SK-N-MC (cell line): ENCODE measurements around the gene GRB10.

Experiments
- DNase-seq: peaks from one replicate; pipeline ENCODE4 v3.0.0-alpha.2; 2011; ENCODE audit warnings: low read depth, low spot score
- H3K27ac ChIP-seq: fragments of 200-600 bp; sonication (generic); 2 replicates; pipeline ENCODE4 v1.5.1; 2016; ENCODE audit warnings: mixed run types
- H3K36me3 ChIP-seq: fragments of 200-600 bp; sonication (generic); 2 replicates; pipeline ENCODE4 v1.6.1; 2017; ENCODE audit warnings: antibody characterized with exemption, low read length, mixed read lengths; ENCODE audit not compliant: insufficient read depth
- H3K4me3 ChIP-seq: fragments of 200-600 bp; sonication (generic); 2 replicates; pipeline ENCODE4 v1.5.1; 2016
- H3K9ac ChIP-seq: fragments of 200-600 bp; sonication (generic); 2 replicates; pipeline ENCODE4 v1.8.0; 2017; ENCODE audit warnings: mixed run types, mixed read lengths; ENCODE audit not compliant: insufficient read length
- H3K9me3 ChIP-seq: fragments of 200-600 bp; sonication (generic); 2 replicates; pipeline ENCODE4 v1.6.1; 2017; ENCODE audit warnings: low read depth, mild to moderate bottlenecking, antibody characterized with exemption, low read length, moderate library complexity, mixed read lengths
- EZH2 ChIP-seq: fragments of 200-600 bp; sonication (generic); IDR thresholded peaks from one replicate; pipeline ENCODE4 v1.6.1; 2017; ENCODE audit warnings: antibody characterized with exemption
- FOXP2 ChIP-seq: optimal IDR thresholded peaks from 2 replicates; pipeline ENCODE3; 2011; ENCODE audit warnings: mild to moderate bottlenecking, moderate library complexity; ENCODE audit not compliant: insufficient read depth; ENCODE audit errors: extremely low read length, control extremely low read depth
- POLR2AphosphoS5 ChIP-seq: IDR thresholded peaks from 2 replicates; pipeline ENCODE4 v1.6.1; 2012; ENCODE audit warnings: mild to moderate bottlenecking, low read depth, low read length, borderline replicate concordance

Gene GRB10

GRCh38 chr7:50822110-50822509 is 39.4 kb upstream of the GRB10 start:
- no peak for TF ChIP-seq FOXP2
- TF ChIP-seq POLR2AphosphoS5, result no peak
- TF ChIP-seq EZH2, result no peak
- Histone ChIP-seq H3K9me3 (no peaks in the 10 kb centered on the region), H3K27ac (no peak overlapping the region), H3K36me3 (no peaks in the 10 kb centered on the region), H3K4me3 (no peak overlapping the region), H3K9ac (no peak overlapping the region)
- no peak for DNase-seq

GRCh38 chr7:50821457-50822008 is 38.8 kb upstream of the GRB10 start:
- DNase-seq, result no peak
- no peak for TF ChIP-seq POLR2AphosphoS5
- no peak for TF ChIP-seq FOXP2
- no peak for TF ChIP-seq EZH2
- H3K4me3 ChIP-seq, result no peak overlapping the region
- H3K27ac ChIP-seq, result no peak overlapping the region
- H3K9ac ChIP-seq, result no peak overlapping the region
- no peaks in the 10 kb centered on the region for H3K9me3 ChIP-seq
- H3K36me3 ChIP-seq, result no peaks in the 10 kb centered on the region

- no peaks in the 10 kb centered on the region for H3K36me3 ChIP-seq
- TF ChIP-seq EZH2 (no peak), FOXP2 (no peak), POLR2AphosphoS5 (no peak)
- H3K9ac ChIP-seq, result no peak overlapping the region
- H3K4me3 ChIP-seq, result no peak overlapping the region
- H3K27ac ChIP-seq, result no peak overlapping the region
- H3K9me3 ChIP-seq, result no peaks in the 10 kb centered on the region
- no peak for DNase-seq
Observed at GRCh38 chr7:50818324-50818723, 35.6 kb upstream of the GRB10 start.

GRCh38 chr7:50817561-50817960 is 34.9 kb upstream of the GRB10 start:
- Histone ChIP-seq H3K9me3 (no peaks in the 10 kb centered on the region), H3K4me3 (no peak overlapping the region), H3K27ac (no peak overlapping the region), H3K36me3 (no peaks in the 10 kb centered on the region), H3K9ac (no peak overlapping the region)
- TF ChIP-seq POLR2AphosphoS5, result no peak
- no peak for TF ChIP-seq FOXP2
- no peak for TF ChIP-seq EZH2
- DNase-seq, result no peak

GRCh38 chr7:50815138-50815537 is 32.4 kb upstream of the GRB10 start:
- H3K9me3 ChIP-seq, result no peaks in the 10 kb centered on the region

GRCh38 chr7:50814166-50814565 is 31.5 kb upstream of the GRB10 start:
- H3K4me3 ChIP-seq, result no peak overlapping the region
- H3K36me3 ChIP-seq, result no peaks in the 10 kb centered on the region
- DNase-seq, result no peak
- H3K9ac ChIP-seq, result no peak overlapping the region
- TF ChIP-seq FOXP2 (no peak), POLR2AphosphoS5 (no peak), EZH2 (no peak)
- H3K27ac ChIP-seq, result no peak overlapping the region
- H3K9me3 ChIP-seq, result no peaks in the 10 kb centered on the region

More at GRCh38 chr7:50815138-50815537, 32.4 kb upstream of the GRB10 start:
- H3K36me3 ChIP-seq, result no peaks in the 10 kb centered on the region
- no peak for TF ChIP-seq FOXP2
- TF ChIP-seq EZH2, result no peak
- TF ChIP-seq POLR2AphosphoS5, result no peak
- H3K9ac ChIP-seq, result no peak overlapping the region
- no peak overlapping the region for H3K4me3 ChIP-seq
- no peak for DNase-seq
- H3K27ac ChIP-seq, result no peak overlapping the region

- no peak for TF ChIP-seq POLR2AphosphoS5
- TF ChIP-seq EZH2, result no peak
- TF ChIP-seq FOXP2, result no peak
- DNase-seq, result no peak
- H3K27ac ChIP-seq, result no peak overlapping the region
Observed at GRCh38 chr7:50812841-50813475, 30.3 kb upstream of the GRB10 start.

GRCh38 chr7:50812094-50812493 is 29.4 kb upstream of the GRB10 start:
- no peaks in the 10 kb centered on the region for H3K9me3 ChIP-seq
- no peak overlapping the region for H3K9ac ChIP-seq
- no peak overlapping the region for H3K4me3 ChIP-seq
- DNase-seq, result no peak
- no peak overlapping the region for H3K27ac ChIP-seq
- no peaks in the 10 kb centered on the region for H3K36me3 ChIP-seq
- TF ChIP-seq FOXP2 (no peak), POLR2AphosphoS5 (no peak), EZH2 (no peak)

More at GRCh38 chr7:50812841-50813475, 30.3 kb upstream of the GRB10 start:
- Histone ChIP-seq H3K9me3 (no peaks in the 10 kb centered on the region), H3K4me3 (no peak overlapping the region), H3K36me3 (no peaks in the 10 kb centered on the region), H3K9ac (no peak overlapping the region)
